IMR-90 (cell line): ENCODE measurements around the gene MYH13. TPM values are rescaled to one million over a fixed set of nuclear protein-coding genes. Genes with fewer than 3 reads are reported as not detected.

Experiments
- ATAC-seq: fragments of 200-7000 bp; cut with Tn5 transposase; 2 replicates; pipeline ENCODE4 v1.9.1; 2020; ENCODE audit warnings: low read depth, mild to moderate bottlenecking, moderate library complexity
- BruUV-seq: library from RNA; stranded (reverse); fragments of 400-500 nt; replicated peaks from 2 replicates; lab custom pipeline; 2021; lab: Mats Ljungman, UMichigan
- CTCF ChIA-PET: fragments of 300-600 bp; formaldehyde crosslinking; extraction: SDS; loops from one replicate; lab custom pipeline; 2021; ENCODE audit warnings: antibody characterized with exemption; lab: Yijun Ruan, JAX
- POLR2A ChIA-PET: fragments of 300-600 bp; sonication (Branson Sonifier 250); formaldehyde crosslinking; loops from one replicate; lab custom pipeline; 2022; ENCODE audit warnings: antibody characterized with exemption; ENCODE audit not compliant: unreplicated experiment; lab: Charles Lee
- DNase-seq: peaks from one replicate; pipeline ENCODE4 v3.0.0; 2013
- H2AFZ ChIP-seq: replicated peaks from 2 replicates; pipeline ENCODE3; 2013; ENCODE audit warnings: low read length, mild to moderate bottlenecking; ENCODE audit not compliant: poor library complexity
- H2AK5ac ChIP-seq: 2 replicates; pipeline ENCODE4 v1.6.1; 2013; ENCODE audit warnings: low read depth, low read length, inconsistent platforms
- H2AK9ac ChIP-seq: replicated peaks from 2 replicates; pipeline ENCODE3; 2013; ENCODE audit warnings: mild to moderate bottlenecking, low read depth, low read length, moderate library complexity; ENCODE audit not compliant: poor library complexity
- H2BK120ac ChIP-seq: 2 replicates; pipeline ENCODE4 v1.6.1; 2013; ENCODE audit warnings: low read depth, low read length, inconsistent platforms
- H2BK15ac ChIP-seq: 3 replicates; pipeline ENCODE4 v1.6.1; 2013; ENCODE audit warnings: low read depth, low read length, inconsistent platforms
- H2BK20ac ChIP-seq: 2 replicates; pipeline ENCODE4 v1.6.1; 2013; ENCODE audit warnings: low read depth, mild to moderate bottlenecking, inconsistent platforms, low read length, moderate library complexity
- H2BK5ac ChIP-seq: 2 replicates; pipeline ENCODE4 v1.6.1; 2013; ENCODE audit warnings: mild to moderate bottlenecking, low read depth, low read length, inconsistent platforms; ENCODE audit not compliant: poor library complexity, severe bottlenecking
- H3K14ac ChIP-seq: replicated peaks from 2 replicates; pipeline ENCODE4 v1.6.1; 2013; ENCODE audit warnings: low read depth, low read length, inconsistent platforms
- H3K18ac ChIP-seq: 2 replicates; pipeline ENCODE4 v1.6.1; 2013; ENCODE audit warnings: low read depth, low read length, control low read depth
- H3K23ac ChIP-seq: 2 replicates; pipeline ENCODE4 v1.6.1; 2013; ENCODE audit warnings: low read depth, low read length, inconsistent platforms
- H3K27ac ChIP-seq: 2 replicates; pipeline ENCODE4 v1.5.1; 2013; ENCODE audit warnings: mild to moderate bottlenecking, control low read depth, low read length; ENCODE audit not compliant: insufficient read depth
- H3K27me3 ChIP-seq: 2 replicates; pipeline ENCODE4 v1.6.1; 2013; ENCODE audit warnings: low read length; ENCODE audit not compliant: control insufficient read depth, insufficient read depth
- H3K36me3 ChIP-seq: 2 replicates; pipeline ENCODE4 v1.6.1; 2013; ENCODE audit warnings: low read length, mixed read lengths; ENCODE audit not compliant: control insufficient read depth, insufficient read depth
- H3K4ac ChIP-seq: 2 replicates; pipeline ENCODE4 v1.6.1; 2013; ENCODE audit warnings: low read depth, low read length, inconsistent platforms
- H3K4me1 ChIP-seq: 2 replicates; pipeline ENCODE4 v1.6.1; 2013; ENCODE audit warnings: low read length, mixed read lengths; ENCODE audit not compliant: control insufficient read depth, insufficient read depth
- H3K4me2 ChIP-seq: 2 replicates; pipeline ENCODE4 v1.6.1; 2013; ENCODE audit warnings: low read depth, mild to moderate bottlenecking, control low read depth, low read length, moderate library complexity
- H3K4me3 ChIP-seq: 2 replicates; pipeline ENCODE4 v1.5.1; 2013; ENCODE audit warnings: low read depth, mild to moderate bottlenecking, control low read depth, low read length, moderate library complexity; ENCODE audit not compliant: insufficient read depth
- H3K56ac ChIP-seq: 2 replicates; pipeline ENCODE4 v1.6.1; 2013; ENCODE audit warnings: low read length, inconsistent platforms; ENCODE audit not compliant: insufficient read depth; ENCODE audit errors: extremely low read depth
- H3K79me1 ChIP-seq, 2 experiments: 2 replicates each; pipeline ENCODE4 v1.6.1; 2013; ENCODE audit warnings: low read length in 2 of 2, inconsistent platforms in 1 of 2, low read depth in 1 of 2
- H3K9ac ChIP-seq: 2 replicates; pipeline ENCODE4 v1.6.1; 2013; ENCODE audit warnings: low read depth, low read length, control low read depth
- H3K9me1 ChIP-seq: 2 replicates; pipeline ENCODE4 v1.6.1; 2013; ENCODE audit warnings: low read length, inconsistent platforms; ENCODE audit not compliant: insufficient read depth
- H3K9me3 ChIP-seq: 2 replicates; pipeline ENCODE4 v1.6.1; 2013; ENCODE audit warnings: low read length; ENCODE audit not compliant: control insufficient read depth, insufficient read depth
- H4K20me1 ChIP-seq: 2 replicates; pipeline ENCODE4 v1.6.1; 2013; ENCODE audit warnings: low read length, inconsistent platforms; ENCODE audit not compliant: insufficient read depth
- H4K5ac ChIP-seq: 2 replicates; pipeline ENCODE4 v1.6.1; 2013; ENCODE audit warnings: mild to moderate bottlenecking, low read depth, low read length, control low read depth
- H4K8ac ChIP-seq, 2 experiments: 2 replicates each; pipeline ENCODE4 v1.6.1; 2013; ENCODE audit warnings: low read depth in 2 of 2, low read length in 2 of 2, control low read depth in 1 of 2, inconsistent platforms in 1 of 2
- H4K91ac ChIP-seq: 2 replicates; pipeline ENCODE4 v1.6.1; 2013; ENCODE audit warnings: low read depth, low read length, inconsistent platforms; ENCODE audit not compliant: insufficient read depth
- FOS ChIP-seq: fragments of 150-350 bp; IDR thresholded peaks from 2 replicates; pipeline ENCODE4 v1.6.1; 2016; ENCODE audit warnings: low read depth, low read length
- MAFK ChIP-seq: IDR thresholded peaks from 2 replicates; pipeline ENCODE4 v1.6.1; 2012; ENCODE audit warnings: low read depth, low read length, improper control_type of control experiment
- MAZ ChIP-seq: IDR thresholded peaks from 2 replicates; pipeline ENCODE4 v1.6.1; 2012; ENCODE audit warnings: low read depth, mild to moderate bottlenecking, low read length, improper control_type of control experiment, moderate library complexity, borderline replicate concordance
- NFE2L2 ChIP-seq: fragments of 150-350 bp; IDR thresholded peaks from 2 replicates; pipeline ENCODE4 v1.6.1; 2016; ENCODE audit warnings: low read depth, mild to moderate bottlenecking, low read length
- POLR2A ChIP-seq: IDR thresholded peaks from 2 replicates; pipeline ENCODE4 v1.6.1; 2012; ENCODE audit warnings: mild to moderate bottlenecking, low read depth, low read length
- RFX5 ChIP-seq: IDR thresholded peaks from 2 replicates; pipeline ENCODE4 v1.8.0; 2012; ENCODE audit warnings: low read depth, mild to moderate bottlenecking, low read length, moderate library complexity
- SMC3 ChIP-seq: fragments of 150-350 bp; IDR thresholded peaks from 2 replicates; pipeline ENCODE4 v1.6.1; 2016; ENCODE audit warnings: low read depth, mild to moderate bottlenecking, antibody characterized with exemption, low read length, moderate library complexity
- WGBS, 2 experiments: methylation state at CpG; one replicate each; pipeline versions ENCODE4 v1.1.5 to v1.1.7; 2013; ENCODE audit warnings: missing lambda C conversion rate in 2 of 2; ENCODE audit not compliant: insufficient read length in 1 of 2; ENCODE audit errors: extremely low coverage in 2 of 2; 5-methylcytosine and 5-hydroxymethylcytosine counted together
- dilution Hi-C: fragments of 300-500 bp; cut with HindIII; formaldehyde crosslinking; loops from one replicate; pipeline ENCODE4 v1.14.3; 2018; ENCODE audit warnings: low sequenced_read_pairs; ENCODE audit not compliant: unreplicated experiment
- in situ Hi-C: fragments of 300-500 bp; cut with MboI; formaldehyde crosslinking; loops from 3 replicates; pipeline ENCODE4 v1.14.3; 2019; ENCODE audit warnings: low sequenced_read_pairs, inconsistent platforms, mixed read lengths
- intact Hi-C: fragments of 100-400 bp; cut with micrococcal nuclease; formaldehyde crosslinking; loops from 2 replicates; pipeline ENCODE4 v1.10.0; 2022
- polyA plus RNA-seq, 3 experiments: library from polyadenylated mRNA; depleted of rRNA; stranded (reverse); fragments of >200 nt; gene quantifications; 2 replicates each; pipeline ENCODE4 v1.2.3, GENCODE V29; 2012; ENCODE audit warnings: low replicate concordance in 1 of 3
- total RNA-seq: library from RNA; depleted of rRNA; stranded (reverse); fragments of >200 nt; gene quantifications from 2 replicates; pipeline ENCODE4 v1.2.3, GENCODE V29; 2012

MYH13 gene
- total and polyA plus RNA-seq, 2 of the 4 experiments (the other 2 are of a cell fraction): not detected

- Histone ChIP-seq H3K14ac (no peak overlapping the region), H3K23ac (no peak overlapping the region), H3K56ac (no peak overlapping the region), H3K79me1 (no peaks in the 10 kb centered on the region), H2BK120ac (no peak overlapping the region), H4K5ac (no peak overlapping the region), H3K4me3 (no peak overlapping the region), H4K91ac (no peak overlapping the region), H2BK20ac (no peak overlapping the region), H4K8ac (no peak overlapping the region), H3K36me3 (no peaks in the 10 kb centered on the region), H3K4me1 (peaks cover 8% of the 10 kb centered on the region; the same call in 1 of the 2 replicates), H3K9ac (no peak overlapping the region), H3K9me3 (no peaks in the 10 kb centered on the region), H3K9me1 (no peaks in the 10 kb centered on the region), H2AFZ (no peak overlapping the region), H2BK5ac (no peak overlapping the region), H3K4ac (no peak overlapping the region), H3K27ac (no peak overlapping the region), H3K18ac (no peak overlapping the region), H2AK9ac (no peak overlapping the region), H2BK15ac (no peak overlapping the region), H4K20me1 (no peaks in the 10 kb centered on the region), H2AK5ac (no peak overlapping the region), H3K27me3 (no peaks in the 10 kb centered on the region), H3K4me2 (no peak overlapping the region)
- no TSS peak for BruUV-seq
- in situ Hi-C loops: no loop called here
- WGBS, 2 experiments: no CpG with 5 or more reads among the region's 4 CpGs
- TF ChIP-seq SMC3 (no peak), NFE2L2 (no peak), MAFK (no peak), FOS (no peak), RFX5 (no peak), POLR2A (no peak), MAZ (no peak)
- DNase-seq (no peak), ATAC-seq (no peak)
- ChIA-PET POLR2A (no interaction called here), CTCF (no interaction called here)
- intact Hi-C loops: no loop called here
- dilution Hi-C loops: no loop called here
Observed at GRCh38 chr17:10268005-10268404, 104.8 kb downstream of the MYH13 start.
